Measurements from ENCODE around the gene AK9.
A peak's percentile ranks its signal among the peaks of the same experiment; 100 is the strongest.
"Not testable (repeated sequence)": the region's sequence is repeated elsewhere in the genome, so short reads cannot be mapped to it uniquely, and the experiment has no call there.

Gene AK9

GRCh38 chr6:109478222-109478805, 212.7 kb downstream of the AK9 start:
- Mint-ChIP-seq H3K27me3 (no peaks in the 10 kb centered on the region), H3K9me3 (no peaks in the 10 kb centered on the region), H3K36me3 (ENCODE audit: low read depth) (peaks cover 78% of the 10 kb centered on the region), H3K27ac (peak overlapping the region; percentile 85), H3K4me1 (ENCODE audit: low read depth) (peaks cover 78% of the 10 kb centered on the region), H3K4me3 (peak overlapping the region; percentile 99)

- Mint-ChIP-seq H3K36me3 (ENCODE audit: low read depth) (peaks cover 84% of the 10 kb centered on the region), H3K4me3 (peak overlapping the region; percentile 99), H3K27me3 (no peaks in the 10 kb centered on the region), H3K27ac (peak overlapping the region; percentile 85), H3K9me3 (no peaks in the 10 kb centered on the region), H3K4me1 (ENCODE audit: low read depth) (peaks cover 84% of the 10 kb centered on the region)
Measured at GRCh38 chr6:109477725-109478124, 213.3 kb downstream of the AK9 start.

DNA sequence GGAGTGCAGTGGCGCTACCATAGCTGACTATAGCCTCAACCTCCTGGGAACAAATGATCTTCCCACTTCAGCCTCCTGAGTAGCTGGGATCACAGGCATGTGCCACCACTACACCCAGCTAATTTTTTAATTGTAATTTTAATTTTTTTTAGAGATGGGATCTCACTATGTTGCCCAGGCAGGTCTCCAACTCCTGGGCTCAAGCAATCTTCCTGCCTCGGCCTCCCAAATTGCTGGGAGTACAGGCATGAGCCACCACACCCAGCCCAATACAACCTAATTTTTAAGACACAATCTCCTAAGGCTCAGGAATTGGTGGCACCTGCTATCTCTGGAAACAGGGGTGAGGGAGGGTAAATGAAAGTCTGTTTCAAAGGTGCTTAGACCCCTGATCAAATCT, 213.8 kb downstream of the AK9 start:
- H3K4me1 Mint-ChIP-seq (ENCODE audit: low read depth), result peaks cover 89% of the 10 kb centered on the region
- H3K9me3 Mint-ChIP-seq, result no peaks in the 10 kb centered on the region
- H3K27me3 Mint-ChIP-seq, result no peaks in the 10 kb centered on the region
- H3K4me3 Mint-ChIP-seq, result peak overlapping the region; percentile 99
- H3K27ac Mint-ChIP-seq, result peak overlapping the region; percentile 85
- H3K36me3 Mint-ChIP-seq (ENCODE audit: low read depth), result peaks cover 89% of the 10 kb centered on the region

DNA sequence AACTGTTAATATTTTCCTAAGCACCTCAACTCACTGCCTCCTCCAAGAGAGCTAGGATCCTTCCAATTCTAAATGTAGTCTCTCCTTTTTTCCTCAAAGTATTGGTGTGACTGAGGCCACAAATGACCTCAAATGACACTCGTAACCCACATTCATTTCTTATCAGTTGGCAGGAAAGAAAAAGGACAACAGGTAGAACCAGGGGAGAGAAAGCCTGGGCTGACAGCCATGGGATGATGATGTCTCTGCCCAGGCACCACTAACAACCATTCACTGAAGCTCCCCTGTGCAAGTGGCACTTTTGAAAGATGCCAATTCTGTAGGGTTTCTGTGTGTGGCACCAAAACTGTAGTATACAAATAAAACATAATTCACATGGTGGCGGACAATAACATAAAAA, 215.4 kb downstream of the AK9 start:
- peaks cover 89% of the 10 kb centered on the region for H3K4me1 Mint-ChIP-seq (ENCODE audit: low read depth)
- no peaks in the 10 kb centered on the region for H3K9me3 Mint-ChIP-seq
- no peaks in the 10 kb centered on the region for H3K27me3 Mint-ChIP-seq
- no peak overlapping the region for H3K4me3 Mint-ChIP-seq
- H3K27ac Mint-ChIP-seq, result peak overlapping the region; percentile 12
- peaks cover 90% of the 10 kb centered on the region for H3K36me3 Mint-ChIP-seq (ENCODE audit: low read depth)

- no peaks in the 10 kb centered on the region for H3K27me3 Mint-ChIP-seq
- no peaks in the 10 kb centered on the region for H3K9me3 Mint-ChIP-seq
- no peak overlapping the region for H3K4me3 Mint-ChIP-seq
- peaks cover 89% of the 10 kb centered on the region for H3K36me3 Mint-ChIP-seq (ENCODE audit: low read depth)
- H3K27ac Mint-ChIP-seq, result peak overlapping the region; percentile 27
- peaks cover 90% of the 10 kb centered on the region for H3K4me1 Mint-ChIP-seq (ENCODE audit: low read depth)
Measured at GRCh38 chr6:109474995-109475394, 216.0 kb downstream of the AK9 start.

GRCh38 chr6:109473120-109473519, 217.9 kb downstream of the AK9 start:
- peaks cover 91% of the 10 kb centered on the region for H3K36me3 Mint-ChIP-seq (ENCODE audit: low read depth)
- no peaks in the 10 kb centered on the region for H3K27me3 Mint-ChIP-seq
- H3K9me3 Mint-ChIP-seq, result no peaks in the 10 kb centered on the region
- H3K27ac Mint-ChIP-seq, result peak overlapping the region; percentile 75
- peaks cover 82% of the 10 kb centered on the region for H3K4me1 Mint-ChIP-seq (ENCODE audit: low read depth)
- H3K4me3 Mint-ChIP-seq, result peak overlapping the region; percentile 14

- no peaks in the 10 kb centered on the region for H3K9me3 Mint-ChIP-seq
- peaks cover 78% of the 10 kb centered on the region for H3K4me1 Mint-ChIP-seq (ENCODE audit: low read depth)
- H3K27me3 Mint-ChIP-seq, result no peaks in the 10 kb centered on the region
- H3K27ac Mint-ChIP-seq, result peak overlapping the region; percentile 75
- H3K36me3 Mint-ChIP-seq (ENCODE audit: low read depth), result peaks cover 91% of the 10 kb centered on the region
- H3K4me3 Mint-ChIP-seq, result peak overlapping the region; percentile 14
Measured at GRCh38 chr6:109472132-109472995, 218.6 kb downstream of the AK9 start.

- no peak overlapping the region for H3K4me3 Mint-ChIP-seq
- peak overlapping the region; percentile 75 for H3K27ac Mint-ChIP-seq
- H3K36me3 Mint-ChIP-seq (ENCODE audit: low read depth), result peaks cover 94% of the 10 kb centered on the region
- no peaks in the 10 kb centered on the region for H3K9me3 Mint-ChIP-seq
- no peaks in the 10 kb centered on the region for H3K27me3 Mint-ChIP-seq
- peaks cover 68% of the 10 kb centered on the region for H3K4me1 Mint-ChIP-seq (ENCODE audit: low read depth)
Measured at GRCh38 chr6:109471105-109471810, 219.7 kb downstream of the AK9 start.

DNA sequence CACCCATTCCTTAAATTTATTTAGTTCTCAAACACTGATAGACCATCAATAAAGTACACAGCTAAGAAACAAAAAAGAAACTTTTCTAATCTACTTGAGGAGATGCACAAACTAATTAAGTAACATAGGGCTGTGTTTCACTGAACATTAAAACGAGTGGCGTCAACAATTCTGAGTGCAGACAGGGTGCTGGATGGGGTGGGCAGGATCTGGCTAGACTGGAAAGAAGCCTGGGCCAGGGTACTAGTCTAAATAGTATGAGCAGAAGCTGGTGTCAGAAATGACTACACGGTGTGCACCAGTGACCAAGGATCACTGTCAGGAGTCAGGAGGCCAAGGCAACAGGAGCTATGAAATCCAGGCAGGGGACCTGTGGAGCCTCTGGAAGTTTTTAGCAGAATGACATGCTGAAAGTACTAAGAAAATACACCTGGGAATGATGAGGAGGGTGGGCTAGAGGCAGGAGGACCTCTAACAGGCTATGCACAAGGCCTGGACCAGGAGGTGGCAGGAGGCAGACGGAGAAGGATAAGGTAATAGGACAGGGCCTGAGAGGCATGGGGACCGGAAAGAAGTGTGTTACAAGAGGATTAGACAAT, 221.3 kb downstream of the AK9 start:
- H3K27me3 Mint-ChIP-seq, result no peaks in the 10 kb centered on the region
- no peak overlapping the region for H3K27ac Mint-ChIP-seq
- peaks cover 69% of the 10 kb centered on the region for H3K4me1 Mint-ChIP-seq (ENCODE audit: low read depth)
- no peaks in the 10 kb centered on the region for H3K9me3 Mint-ChIP-seq
- H3K4me3 Mint-ChIP-seq, result no peak overlapping the region
- H3K36me3 Mint-ChIP-seq (ENCODE audit: low read depth), result peaks cover 94% of the 10 kb centered on the region

GRCh38 chr6:109467696-109468095, 223.3 kb downstream of the AK9 start:
- H3K36me3 Mint-ChIP-seq (ENCODE audit: low read depth), result peaks cover 96% of the 10 kb centered on the region
- no peaks in the 10 kb centered on the region for H3K27me3 Mint-ChIP-seq
- peaks cover 63% of the 10 kb centered on the region for H3K4me1 Mint-ChIP-seq (ENCODE audit: low read depth)
- no peaks in the 10 kb centered on the region for H3K9me3 Mint-ChIP-seq
- H3K27ac Mint-ChIP-seq, result no peak overlapping the region
- H3K4me3 Mint-ChIP-seq, result no peak overlapping the region

- Mint-ChIP-seq H3K36me3 (ENCODE audit: low read depth) (peaks cover 96% of the 10 kb centered on the region), H3K4me1 (ENCODE audit: low read depth) (peaks cover 60% of the 10 kb centered on the region), H3K9me3 (peaks cover 3% of the 10 kb centered on the region), H3K4me3 (no peak overlapping the region), H3K27ac (no peak overlapping the region), H3K27me3 (no peaks in the 10 kb centered on the region)
Measured at GRCh38 chr6:109466212-109466923, 224.6 kb downstream of the AK9 start.

- Mint-ChIP-seq H3K27me3 (no peaks in the 10 kb centered on the region), H3K4me1 (ENCODE audit: low read depth) (peaks cover 59% of the 10 kb centered on the region), H3K9me3 (peaks cover 3% of the 10 kb centered on the region), H3K27ac (no peak overlapping the region), H3K36me3 (ENCODE audit: low read depth) (peaks cover 96% of the 10 kb centered on the region), H3K4me3 (no peak overlapping the region)
Measured at GRCh38 chr6:109465772-109466171, 225.2 kb downstream of the AK9 start.

DNA sequence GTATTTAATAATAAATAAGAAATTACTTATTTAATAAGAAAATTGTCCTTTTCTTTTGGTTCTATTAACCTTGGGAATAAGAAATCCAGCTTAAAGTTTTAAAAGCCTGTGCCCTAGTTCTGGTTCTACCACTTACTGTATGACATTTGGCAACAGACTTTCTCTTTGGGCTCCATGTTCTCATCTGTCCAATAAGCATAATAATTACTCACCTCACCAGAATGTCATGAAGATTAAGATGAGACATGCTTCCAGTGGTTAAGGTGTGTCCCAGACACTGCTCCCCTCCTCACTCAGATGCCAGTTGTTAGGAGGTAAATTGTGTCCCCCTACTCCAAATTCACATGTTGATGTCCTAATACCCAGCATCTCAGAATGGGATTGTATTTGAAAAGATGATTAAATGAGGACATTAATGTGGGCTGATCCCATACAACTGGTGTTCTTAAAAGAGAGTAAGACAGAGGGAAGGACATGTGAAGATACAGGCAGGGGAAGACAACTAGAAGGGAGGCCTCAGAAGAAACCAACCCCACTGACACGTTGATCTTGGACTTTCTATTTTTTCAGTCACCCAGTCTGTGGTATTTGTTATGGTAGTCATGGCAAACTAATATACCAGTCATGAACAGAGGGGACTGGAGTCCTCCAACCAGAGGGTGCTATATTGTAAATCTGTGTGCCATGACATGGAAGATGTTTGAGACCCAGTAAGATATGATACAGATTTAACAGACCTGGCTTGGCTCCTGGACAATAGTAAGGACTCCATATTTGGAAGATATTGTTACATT, 229.1 kb downstream of the AK9 start:
- peaks cover 66% of the 10 kb centered on the region for H3K36me3 Mint-ChIP-seq (ENCODE audit: low read depth)
- H3K4me1 Mint-ChIP-seq (ENCODE audit: low read depth), result peaks cover 77% of the 10 kb centered on the region
- H3K9me3 Mint-ChIP-seq, result peaks cover 3% of the 10 kb centered on the region
- peak overlapping the region; percentile 80 for H3K27ac Mint-ChIP-seq
- no peak overlapping the region for H3K4me3 Mint-ChIP-seq
- no peaks in the 10 kb centered on the region for H3K27me3 Mint-ChIP-seq

DNA sequence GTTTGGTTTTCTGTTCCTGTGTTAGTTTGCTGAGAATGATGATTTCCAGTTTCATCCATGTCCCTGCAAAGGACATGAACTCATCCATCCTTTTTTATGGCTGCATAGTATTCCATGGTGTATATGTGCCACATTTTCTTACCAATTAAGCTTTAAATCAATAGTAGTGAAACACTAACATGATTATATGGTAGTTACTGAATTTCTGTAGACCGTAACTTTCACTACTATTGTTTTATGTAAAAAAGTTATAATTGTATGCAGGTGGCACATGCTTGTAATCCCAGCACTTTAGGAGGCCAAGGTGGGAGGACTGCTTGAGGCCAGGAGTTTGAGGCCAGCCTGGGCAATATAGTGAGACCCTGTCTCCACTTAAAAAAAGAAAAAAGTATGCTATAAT, 229.8 kb downstream of the AK9 start:
- peaks cover 59% of the 10 kb centered on the region for H3K36me3 Mint-ChIP-seq (ENCODE audit: low read depth)
- H3K27me3 Mint-ChIP-seq, H3K4me3 Mint-ChIP-seq, H3K9me3 Mint-ChIP-seq: not testable (repeated sequence)
- H3K27ac Mint-ChIP-seq, result peak overlapping the region; percentile 36
- peaks cover 84% of the 10 kb centered on the region for H3K4me1 Mint-ChIP-seq (ENCODE audit: low read depth)
